ENCODE measurements around the gene BCAS1. TPM values are rescaled to one million over a fixed set of nuclear protein-coding genes. Genes with fewer than 3 reads are reported as not detected.

The BCAS1 gene
- total RNA-seq, 1 experiment from 2014 or later, result 0.17 TPM

DNA sequence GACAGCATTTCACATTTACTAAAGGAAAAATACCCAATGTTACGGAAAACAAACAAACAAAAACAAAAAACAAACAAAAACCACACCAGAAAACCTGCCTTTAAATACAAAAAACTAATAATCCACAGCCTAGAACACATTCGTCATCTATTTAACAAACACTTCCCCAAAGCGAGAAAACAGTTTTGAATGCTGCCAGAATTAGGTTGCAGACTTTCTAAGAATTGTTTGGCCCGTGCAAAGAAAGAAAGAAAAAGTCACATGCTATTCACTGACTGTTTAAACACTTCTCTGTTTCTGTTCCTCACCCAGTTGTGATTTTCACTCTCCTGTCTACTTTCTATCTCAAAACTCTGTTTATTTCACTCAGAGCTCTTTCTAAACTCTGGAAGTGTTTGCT lies 52.5 kb downstream of the BCAS1 start (continued):
- TF ChIP-seq, protein P1, sequence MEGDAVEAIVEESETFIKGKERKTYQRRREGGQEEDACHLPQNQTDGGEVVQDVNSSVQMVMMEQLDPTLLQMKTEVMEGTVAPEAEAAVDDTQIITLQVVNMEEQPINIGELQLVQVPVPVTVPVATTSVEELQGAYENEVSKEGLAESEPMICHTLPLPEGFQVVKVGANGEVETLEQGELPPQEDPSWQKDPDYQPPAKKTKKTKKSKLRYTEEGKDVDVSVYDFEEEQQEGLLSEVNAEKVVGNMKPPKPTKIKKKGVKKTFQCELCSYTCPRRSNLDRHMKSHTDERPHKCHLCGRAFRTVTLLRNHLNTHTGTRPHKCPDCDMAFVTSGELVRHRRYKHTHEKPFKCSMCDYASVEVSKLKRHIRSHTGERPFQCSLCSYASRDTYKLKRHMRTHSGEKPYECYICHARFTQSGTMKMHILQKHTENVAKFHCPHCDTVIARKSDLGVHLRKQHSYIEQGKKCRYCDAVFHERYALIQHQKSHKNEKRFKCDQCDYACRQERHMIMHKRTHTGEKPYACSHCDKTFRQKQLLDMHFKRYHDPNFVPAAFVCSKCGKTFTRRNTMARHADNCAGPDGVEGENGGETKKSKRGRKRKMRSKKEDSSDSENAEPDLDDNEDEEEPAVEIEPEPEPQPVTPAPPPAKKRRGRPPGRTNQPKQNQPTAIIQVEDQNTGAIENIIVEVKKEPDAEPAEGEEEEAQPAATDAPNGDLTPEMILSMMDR (IDR thresholded peaks at IDR 0.05 in 2 of 3, conservative IDR thresholded peaks at IDR 0.05 in 1 of 3; ENCODE audit: borderline replicate concordance in 1 of 3, insufficient read depth in 1 of 3, low read depth in 2 of 3, low read length in 2 of 3), result no peak
- TF ChIP-seq, protein P2, sequence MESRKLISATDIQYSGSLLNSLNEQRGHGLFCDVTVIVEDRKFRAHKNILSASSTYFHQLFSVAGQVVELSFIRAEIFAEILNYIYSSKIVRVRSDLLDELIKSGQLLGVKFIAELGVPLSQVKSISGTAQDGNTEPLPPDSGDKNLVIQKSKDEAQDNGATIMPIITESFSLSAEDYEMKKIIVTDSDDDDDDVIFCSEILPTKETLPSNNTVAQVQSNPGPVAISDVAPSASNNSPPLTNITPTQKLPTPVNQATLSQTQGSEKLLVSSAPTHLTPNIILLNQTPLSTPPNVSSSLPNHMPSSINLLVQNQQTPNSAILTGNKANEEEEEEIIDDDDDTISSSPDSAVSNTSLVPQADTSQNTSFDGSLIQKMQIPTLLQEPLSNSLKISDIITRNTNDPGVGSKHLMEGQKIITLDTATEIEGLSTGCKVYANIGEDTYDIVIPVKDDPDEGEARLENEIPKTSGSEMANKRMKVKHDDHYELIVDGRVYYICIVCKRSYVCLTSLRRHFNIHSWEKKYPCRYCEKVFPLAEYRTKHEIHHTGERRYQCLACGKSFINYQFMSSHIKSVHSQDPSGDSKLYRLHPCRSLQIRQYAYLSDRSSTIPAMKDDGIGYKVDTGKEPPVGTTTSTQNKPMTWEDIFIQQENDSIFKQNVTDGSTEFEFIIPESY (IDR thresholded peaks at IDR 0.05; ENCODE audit: extremely low read depth, insufficient replicate concordance, low read length), result no peak

DNA sequence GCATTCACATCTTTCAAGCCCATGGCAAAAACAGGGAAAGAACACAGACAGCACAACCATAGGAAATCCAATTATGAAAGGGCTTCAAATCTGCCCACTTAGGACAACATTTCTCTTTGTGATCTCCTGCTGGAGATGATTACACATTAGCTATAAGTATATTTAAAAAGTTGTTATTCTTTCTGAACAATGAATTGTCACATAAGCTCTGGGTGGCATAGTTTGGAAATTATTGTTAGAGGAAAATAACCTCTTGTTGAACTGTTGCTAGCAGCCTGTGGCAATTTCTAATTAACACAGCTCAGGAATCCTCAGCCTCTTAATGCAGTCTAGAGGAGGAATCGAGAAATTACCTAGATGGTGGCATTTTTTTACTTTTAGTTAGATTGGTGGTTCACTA lies 54.9 kb downstream of the BCAS1 start:
- no peaks in the 10 kb centered on the region for H3K27me3 ChIP-seq (ENCODE audit: insufficient read depth, low read length)
- DNase-seq (ENCODE audit: low read depth, low spot score), result no peak
- no peaks in the 10 kb centered on the region for H3K9me2 ChIP-seq (ENCODE audit: insufficient read depth)
- intact Hi-C loops (cut with micrococcal nuclease), result no loop called here
- ATAC-seq, result no peak
- H2AFZ ChIP-seq (ENCODE audit: low read depth, low read length, poor library complexity, severe bottlenecking), result no peak overlapping the region
- TF ChIP-seq RAD21 (IDR thresholded peaks at IDR 0.05; ENCODE audit: low read depth), result no peak
- TF ChIP-seq SRF (IDR thresholded peaks at IDR 0.05; ENCODE audit: low read depth), result no peak
- no peak for TF ChIP-seq YY1 (IDR thresholded peaks at IDR 0.05; ENCODE audit: extremely low read depth, insufficient replicate concordance, low read depth, low read length)
- H3K27ac ChIP-seq (ENCODE audit: low read depth, low read length), result no peak overlapping the region
- H3K9ac ChIP-seq (ENCODE audit: low read length), result no peak overlapping the region
- H3K9me3 ChIP-seq (ENCODE audit: control insufficient read depth in 1 of 2, insufficient read depth in 1 of 2, low read depth in 1 of 2, low read length in 2 of 2), result no peaks in the 10 kb centered on the region
- H3K36me3 ChIP-seq (ENCODE audit: control insufficient read depth in 1 of 2, insufficient read depth in 2 of 2, low read length in 2 of 2), result no peaks in the 10 kb centered on the region
- POLR2A ChIA-PET, result no interaction called here
- H3K4me3 ChIP-seq (replicated peaks in 1 of 2; ENCODE audit: low read depth in 1 of 2, low read length in 2 of 2), result no peak overlapping the region
- H4K20me1 ChIP-seq (ENCODE audit: insufficient read depth), result no peaks in the 10 kb centered on the region
- no peaks in the 10 kb centered on the region for H3K79me2 ChIP-seq (ENCODE audit: insufficient read depth, low read length)
- CTCF ChIA-PET, result no interaction called here
- H3K4me2 ChIP-seq (ENCODE audit: low read length), result no peak overlapping the region
- no TSS peak for BruUV-seq (replicated peaks)
- RAD21 ChIA-PET (ENCODE audit: low non-redundant PET in 1 of 2, low total read pairs in 2 of 2, uncharacterized antibody in 2 of 2, unreplicated experiment in 2 of 2), result no interaction called here
- no peaks in the 10 kb centered on the region for H3K4me1 ChIP-seq (ENCODE audit: control insufficient read depth in 1 of 2, insufficient read depth in 2 of 2, low read length in 2 of 2)
